ENCODE data around the gene PDGFD.

The PDGFD gene

DNA sequence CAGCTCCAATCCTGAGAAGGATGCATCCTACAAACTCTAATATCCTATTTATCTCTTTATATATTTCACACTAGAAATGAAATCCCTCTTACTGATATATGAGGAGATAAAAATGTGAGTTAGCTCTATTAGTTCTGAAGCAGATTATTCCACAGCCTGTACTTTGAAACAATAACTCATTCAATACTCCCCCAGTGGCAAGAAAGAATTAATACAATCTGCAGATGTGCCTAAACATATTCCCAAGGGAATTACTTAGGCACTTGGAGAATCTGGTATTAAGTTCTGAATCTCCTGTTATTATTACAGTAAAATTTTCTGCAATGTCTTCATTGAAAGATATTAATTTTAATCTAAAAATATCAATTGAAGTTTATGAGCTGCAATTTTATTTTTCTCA, 68.2 kb downstream of the PDGFD start:
- DNase-seq (ENCODE audit: low spot score) (no peak), FAIRE-seq (no peak)

DNA sequence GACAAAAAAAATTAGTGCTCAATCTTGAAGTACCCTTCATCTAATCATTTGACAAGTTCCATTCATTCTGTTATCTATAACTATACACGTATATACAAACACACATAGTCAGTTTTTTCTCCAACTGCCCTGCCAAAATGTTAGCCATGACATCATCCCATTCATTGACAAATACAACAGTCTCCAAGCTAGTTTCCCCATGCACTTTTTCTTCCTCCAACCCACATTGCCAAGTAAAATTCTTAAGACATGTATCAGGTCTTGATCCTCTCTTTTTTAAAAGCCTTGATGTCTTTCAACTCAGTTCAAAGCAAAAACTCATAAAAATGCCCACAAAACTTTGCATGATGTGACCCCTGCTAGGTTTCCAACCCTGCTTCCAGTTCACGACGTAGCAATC, 69.4 kb downstream of the PDGFD start:
- DNase-seq (ENCODE audit: low spot score) (no peak), FAIRE-seq (no peak)

DNA sequence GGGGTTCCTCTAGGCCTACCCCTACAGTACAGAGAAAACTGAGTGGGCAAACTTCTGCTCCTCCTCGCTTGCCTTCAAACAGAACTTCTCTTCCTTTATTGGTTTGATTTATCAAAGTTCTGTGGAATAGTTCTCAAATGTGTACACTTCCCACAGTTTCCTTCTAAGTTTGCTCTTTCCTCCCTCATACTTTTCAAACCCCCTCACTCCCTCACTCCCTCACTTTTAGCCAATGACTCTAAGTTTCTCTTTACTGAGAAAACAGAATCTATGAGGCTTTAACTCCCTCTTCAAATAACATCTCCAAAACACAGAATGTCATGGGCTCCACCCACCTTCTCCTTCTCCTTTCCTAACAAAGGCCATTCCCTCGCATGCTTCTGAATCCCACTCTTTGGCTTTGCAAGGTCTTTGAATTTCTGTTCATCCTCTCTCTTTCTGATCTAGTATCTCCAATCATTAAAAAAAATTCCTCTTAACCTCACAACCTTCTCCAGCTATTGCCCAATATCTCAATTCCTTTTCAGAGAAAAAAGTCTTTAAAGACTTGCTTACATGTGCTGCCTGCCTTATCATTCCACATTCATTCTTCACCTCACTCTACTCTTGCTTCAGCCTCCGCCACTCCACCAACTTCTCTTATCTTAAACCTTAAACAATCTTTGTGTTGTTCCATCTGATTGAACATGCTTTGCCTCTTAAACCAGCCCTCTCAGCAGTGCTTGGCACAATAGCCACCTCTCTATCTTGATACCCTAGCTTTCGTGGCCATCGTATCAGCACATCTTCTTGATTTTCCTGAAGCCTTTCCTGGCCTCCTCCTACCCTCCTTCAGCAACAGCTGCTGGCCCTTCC, 70.3 kb downstream of the PDGFD start:
- no peak for FAIRE-seq
- DNase-seq (ENCODE audit: low spot score) = no peak

DNA sequence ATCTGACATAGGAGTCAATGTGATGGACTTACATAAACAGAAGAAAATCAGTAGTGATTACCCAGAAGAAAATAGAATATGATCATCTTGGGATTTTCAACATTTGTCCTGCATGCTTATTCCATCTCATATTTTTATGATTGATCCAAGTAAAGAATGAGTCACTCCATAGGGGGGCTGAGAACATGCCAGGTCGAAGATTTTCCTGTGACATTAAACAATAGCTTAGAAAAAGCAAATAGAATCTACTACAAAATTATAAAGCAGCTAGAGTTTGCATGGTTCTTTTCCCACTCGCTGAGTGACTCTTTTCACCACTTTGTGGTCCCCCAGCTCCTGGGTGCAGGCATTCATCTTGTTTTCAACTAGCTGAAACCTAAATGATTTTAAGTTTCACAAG, 71.2 kb downstream of the PDGFD start:
- FAIRE-seq (no peak), DNase-seq (ENCODE audit: low spot score) (no peak)

DNA sequence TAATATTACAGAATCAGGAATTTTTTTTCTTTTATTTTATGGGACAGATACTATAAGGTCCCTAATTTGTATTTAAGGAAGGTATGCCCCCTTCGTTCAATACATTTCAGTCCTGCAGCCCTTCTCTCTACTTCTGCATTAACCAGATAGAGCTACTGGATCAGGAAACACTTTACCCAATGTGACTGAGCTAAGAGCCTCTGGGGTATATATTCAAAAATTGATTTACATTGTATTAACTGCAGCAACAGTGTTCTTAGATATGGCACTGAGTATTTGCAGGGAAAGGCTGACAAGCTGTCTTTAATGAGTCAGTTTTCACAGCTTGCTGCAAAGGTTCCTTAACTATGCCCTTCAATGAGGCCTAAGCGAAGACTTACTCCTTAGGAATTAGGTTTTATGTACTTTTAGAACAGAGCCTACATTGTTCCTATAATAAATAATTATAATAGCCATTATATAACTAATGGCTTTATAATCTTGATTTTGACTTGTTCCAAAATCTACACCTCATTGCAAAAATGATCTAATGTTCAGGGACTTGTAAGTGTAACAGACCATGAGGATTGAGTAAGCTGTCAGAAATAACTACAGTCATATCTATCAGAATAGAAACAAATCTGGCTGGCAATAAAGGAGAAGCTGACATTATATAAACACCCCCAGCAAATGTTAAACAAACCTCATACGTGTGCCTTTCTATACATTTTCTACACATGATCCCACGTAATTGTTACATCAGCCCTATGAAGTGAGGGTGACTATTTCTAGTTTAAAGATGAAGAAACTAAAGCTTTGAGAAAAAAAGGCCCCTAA, 72.5 kb downstream of the PDGFD start:
- no peak for FAIRE-seq

DNA sequence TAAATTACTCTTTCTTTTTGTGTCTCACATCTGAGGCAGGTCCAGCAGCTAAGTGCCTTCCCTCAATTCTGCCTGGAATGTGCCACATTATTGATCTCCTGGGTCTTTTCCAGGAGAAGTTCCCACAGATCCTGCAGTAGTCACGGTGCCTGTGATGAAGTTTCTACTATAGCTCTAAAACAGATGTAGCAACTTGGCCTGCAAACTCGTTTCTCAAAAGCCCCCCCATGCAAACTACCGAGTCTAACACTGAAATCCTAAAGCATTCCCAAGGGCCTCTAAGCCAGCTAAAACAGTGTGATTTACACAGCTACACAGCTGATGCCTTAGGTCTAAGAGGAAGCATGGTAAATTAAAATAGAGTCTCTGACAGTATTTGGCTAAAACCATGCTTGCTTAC, 73.2 kb downstream of the PDGFD start:
- DNase-seq (ENCODE audit: low spot score) = no peak

More for the DNA sequence above, 72.5 kb downstream of the PDGFD start:
- no peak for DNase-seq (ENCODE audit: low spot score)

DNA sequence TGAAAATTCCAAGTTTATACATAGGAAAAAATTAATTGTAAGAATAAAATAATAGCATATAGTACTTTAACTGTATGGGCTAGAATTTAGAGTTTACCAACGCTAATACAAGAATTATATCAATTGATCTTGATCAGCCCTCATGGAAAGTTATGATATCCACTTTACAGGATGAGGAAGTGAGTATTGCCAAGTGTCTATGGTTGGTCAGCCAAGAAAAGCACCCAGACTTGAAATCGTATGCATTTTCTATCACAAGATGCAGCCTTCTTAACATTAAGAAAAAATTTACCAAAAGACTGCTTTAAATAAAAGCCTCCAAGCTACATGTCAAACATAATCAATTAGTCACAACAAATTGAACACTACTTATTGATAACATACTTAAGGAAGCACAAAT, 74.5 kb downstream of the PDGFD start:
- DNase-seq (ENCODE audit: low spot score) (no peak), FAIRE-seq (no peak)

More for the DNA sequence above, 73.2 kb downstream of the PDGFD start:
- no peak for FAIRE-seq

DNA sequence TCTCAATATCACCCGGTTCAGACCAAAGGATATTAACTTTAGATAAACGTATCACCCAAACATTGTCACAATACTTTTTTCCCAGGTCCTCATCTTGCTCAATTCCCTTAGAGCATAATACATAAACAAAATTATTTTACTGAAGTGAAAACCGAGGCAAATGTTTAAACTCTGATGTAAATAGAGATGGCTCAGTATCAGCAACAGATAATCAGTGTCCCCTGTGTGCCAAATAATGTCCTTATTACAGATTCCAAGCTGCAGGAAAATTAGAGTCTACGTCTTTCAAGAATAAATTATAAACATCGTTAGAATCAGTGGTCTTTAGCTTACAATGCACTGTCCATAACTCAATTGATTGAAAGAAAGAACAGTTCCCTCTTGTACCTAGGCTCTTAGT, 77.3 kb downstream of the PDGFD start:
- FAIRE-seq = no peak
- DNase-seq (ENCODE audit: low spot score) = no peak

DNA sequence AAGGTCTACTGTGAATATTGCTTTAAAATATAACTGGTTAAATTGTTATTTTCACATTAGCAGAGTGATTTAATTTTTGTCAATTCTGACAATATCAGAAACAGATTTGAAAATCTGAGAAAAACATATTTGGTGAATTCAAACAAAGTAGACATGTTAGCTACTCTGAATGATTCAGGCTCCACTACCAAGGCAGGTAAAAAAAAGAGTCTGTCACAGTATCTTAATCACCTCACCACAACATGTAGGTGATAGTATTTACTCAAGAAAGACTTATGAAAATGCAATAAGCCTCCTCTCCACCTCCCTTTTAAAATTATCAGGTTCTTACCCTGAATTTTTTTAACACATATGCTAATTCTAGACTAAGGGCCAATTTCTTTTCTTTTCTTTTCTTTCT, 85.0 kb downstream of the PDGFD start:
- DNase-seq (ENCODE audit: low spot score) (no peak), FAIRE-seq (no peak)

DNA sequence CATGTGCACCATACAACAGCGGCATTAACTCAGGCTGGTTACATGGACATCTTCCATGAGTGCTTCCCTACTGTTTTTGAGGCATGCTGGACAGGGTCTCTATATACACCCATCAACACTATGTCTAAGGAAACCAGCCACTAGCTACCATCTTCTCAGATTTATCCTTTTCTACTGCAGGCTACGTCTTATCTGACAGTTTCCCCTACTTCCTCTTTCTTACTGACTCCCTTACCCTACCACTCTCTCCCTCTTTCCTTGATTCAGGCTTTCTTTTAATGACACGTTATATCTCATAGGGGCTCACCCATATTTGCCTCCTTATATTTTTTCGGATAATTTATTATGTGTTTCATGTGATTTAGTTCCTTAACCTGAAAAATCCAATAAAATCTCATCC, 85.7 kb downstream of the PDGFD start:
- DNase-seq (ENCODE audit: low spot score) (no peak), FAIRE-seq (no peak)

DNA sequence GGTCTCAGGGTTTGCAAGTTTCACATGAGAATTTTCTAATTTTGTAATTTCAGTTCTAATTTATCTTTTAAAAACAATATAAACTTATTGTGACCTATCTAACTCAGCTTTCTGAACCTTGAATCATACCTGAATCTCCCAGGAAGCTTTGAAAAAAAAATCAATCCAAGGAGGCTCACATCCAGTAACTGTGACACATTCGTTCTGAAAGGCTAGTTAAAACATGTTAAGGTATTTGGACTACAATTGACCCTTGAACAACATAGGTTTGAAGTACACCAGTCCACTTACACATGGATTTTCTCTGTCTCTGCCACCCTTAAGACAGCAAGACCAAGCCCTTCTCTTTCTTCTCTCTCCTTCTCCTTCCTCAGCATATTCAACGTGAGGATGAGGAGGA, 87.5 kb downstream of the PDGFD start:
- no peak for FAIRE-seq
- DNase-seq (ENCODE audit: low spot score) = no peak

DNA sequence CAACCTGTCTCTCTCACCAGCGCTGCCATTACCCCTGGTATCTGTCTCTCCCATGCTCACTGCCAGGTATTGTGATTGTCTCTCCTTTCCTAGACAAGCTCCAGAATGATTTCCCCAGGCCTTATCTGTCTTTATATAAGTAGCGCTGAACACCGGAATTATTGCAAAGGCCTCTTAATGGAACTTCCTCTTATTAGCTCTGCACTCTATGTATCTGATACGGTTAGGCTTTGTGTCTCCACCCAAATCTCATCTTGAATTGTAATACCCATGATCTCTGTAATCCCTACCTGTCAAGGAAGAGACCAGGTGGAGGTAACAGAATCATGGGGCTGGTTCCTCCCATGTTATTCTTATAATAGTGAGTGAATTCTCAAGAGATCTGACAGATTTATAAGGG, 88.2 kb downstream of the PDGFD start:
- DNase-seq (ENCODE audit: low spot score) (no peak), FAIRE-seq (no peak)

DNA sequence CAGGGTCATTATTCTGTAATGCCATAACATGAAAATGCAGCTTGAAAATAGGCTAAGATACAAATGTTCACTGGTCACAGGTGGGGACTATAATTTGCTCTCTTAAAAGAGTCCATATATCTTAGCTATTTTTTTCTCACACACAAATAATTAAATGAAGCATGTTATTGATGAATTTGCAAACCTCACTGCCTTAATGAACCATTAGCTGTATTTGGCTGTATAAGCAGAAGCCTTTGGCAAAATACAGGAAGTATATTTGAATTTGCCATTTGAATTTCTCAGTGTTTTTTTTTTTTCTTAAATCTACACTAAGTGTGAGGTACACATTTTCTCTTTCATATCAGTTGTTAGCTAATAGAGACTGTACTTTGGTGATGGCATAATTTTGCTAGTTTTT, 88.9 kb downstream of the PDGFD start:
- DNase-seq (ENCODE audit: low spot score) = no peak
- no peak for FAIRE-seq

DNA sequence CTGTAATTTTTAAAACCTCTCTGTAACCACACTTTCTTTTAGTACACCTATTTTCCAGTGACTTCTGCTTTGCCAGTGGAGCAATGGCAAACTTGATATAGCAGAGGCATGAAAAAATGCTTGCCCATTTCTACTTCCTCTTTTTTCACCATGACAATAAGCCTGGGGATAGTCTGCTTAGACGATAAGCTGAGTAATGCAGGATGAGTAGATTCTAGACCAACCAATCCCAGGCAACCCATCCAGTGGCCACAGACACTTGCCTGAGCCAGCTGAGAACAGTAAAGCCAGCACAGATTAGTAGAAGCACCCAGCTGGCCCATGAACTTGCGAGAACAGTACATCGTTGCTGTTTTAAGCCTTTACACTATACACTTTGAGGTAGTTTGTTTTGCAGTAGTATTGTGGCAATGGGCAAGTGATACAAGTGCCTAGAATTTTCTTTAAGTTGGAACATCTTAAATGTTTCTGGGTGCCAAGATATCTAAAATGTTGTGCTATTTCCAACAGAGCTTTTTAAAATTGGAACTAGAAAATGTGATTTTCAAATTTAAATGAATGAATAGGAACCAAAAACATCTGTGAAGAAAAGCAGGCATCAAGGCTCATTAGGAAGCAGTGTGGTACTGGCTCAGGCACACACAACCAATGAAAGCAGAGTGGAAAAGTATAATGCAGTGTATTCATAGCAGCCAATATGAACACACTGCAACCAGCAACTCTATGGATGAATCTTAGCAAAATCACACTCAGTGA, 89.8 kb downstream of the PDGFD start:
- no peak for FAIRE-seq
- peak; percentile 6 for DNase-seq (ENCODE audit: low spot score)

DNA sequence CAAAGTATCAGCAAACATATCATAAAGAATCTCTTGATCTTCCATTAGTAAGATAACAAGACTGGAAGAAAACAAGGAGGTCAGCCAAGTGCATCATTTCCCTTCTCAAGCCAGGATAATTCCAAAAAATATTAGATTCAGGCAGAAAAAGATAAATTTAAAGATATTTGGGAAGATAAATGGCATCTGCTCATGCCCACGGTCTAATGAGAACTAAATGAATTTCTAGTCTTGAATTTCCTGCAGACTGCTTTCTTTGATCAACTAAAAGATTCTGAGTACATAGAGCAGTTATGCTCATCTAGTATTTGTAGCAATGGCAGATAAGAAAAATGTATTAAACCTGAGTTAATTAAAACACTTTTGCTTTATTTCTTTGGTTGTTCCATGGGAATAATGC, 96.4 kb downstream of the PDGFD start:
- FAIRE-seq = no peak
- no peak for DNase-seq (ENCODE audit: low spot score)

DNA sequence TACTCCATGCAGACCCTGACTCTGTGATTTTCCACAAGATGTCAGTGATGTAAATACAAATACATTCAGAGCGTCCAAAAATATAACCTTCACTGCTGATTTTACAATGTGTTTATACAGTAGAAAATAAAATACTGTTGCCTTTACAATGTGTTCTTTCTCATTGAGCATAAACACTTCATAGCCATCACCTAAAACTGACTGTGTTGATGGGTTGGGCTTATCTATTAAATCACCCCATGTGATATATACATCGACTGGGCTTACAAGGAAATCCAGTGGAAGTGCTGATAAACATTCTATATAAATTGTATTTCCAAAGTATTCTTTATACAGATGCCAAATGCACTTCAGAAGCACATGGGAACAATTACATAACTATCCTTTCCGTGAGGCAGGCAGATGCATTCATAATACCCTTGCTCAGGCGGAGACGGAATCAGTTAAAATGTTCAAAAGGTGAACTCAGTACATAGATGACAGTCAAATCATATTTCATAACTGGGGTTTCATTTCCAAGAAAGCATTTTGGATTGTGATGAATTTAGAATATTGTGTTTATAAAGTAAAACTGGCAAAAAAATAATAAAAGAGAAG, 99.8 kb downstream of the PDGFD start:
- DNase-seq (ENCODE audit: low spot score) = no peak
- FAIRE-seq = no peak

DNA sequence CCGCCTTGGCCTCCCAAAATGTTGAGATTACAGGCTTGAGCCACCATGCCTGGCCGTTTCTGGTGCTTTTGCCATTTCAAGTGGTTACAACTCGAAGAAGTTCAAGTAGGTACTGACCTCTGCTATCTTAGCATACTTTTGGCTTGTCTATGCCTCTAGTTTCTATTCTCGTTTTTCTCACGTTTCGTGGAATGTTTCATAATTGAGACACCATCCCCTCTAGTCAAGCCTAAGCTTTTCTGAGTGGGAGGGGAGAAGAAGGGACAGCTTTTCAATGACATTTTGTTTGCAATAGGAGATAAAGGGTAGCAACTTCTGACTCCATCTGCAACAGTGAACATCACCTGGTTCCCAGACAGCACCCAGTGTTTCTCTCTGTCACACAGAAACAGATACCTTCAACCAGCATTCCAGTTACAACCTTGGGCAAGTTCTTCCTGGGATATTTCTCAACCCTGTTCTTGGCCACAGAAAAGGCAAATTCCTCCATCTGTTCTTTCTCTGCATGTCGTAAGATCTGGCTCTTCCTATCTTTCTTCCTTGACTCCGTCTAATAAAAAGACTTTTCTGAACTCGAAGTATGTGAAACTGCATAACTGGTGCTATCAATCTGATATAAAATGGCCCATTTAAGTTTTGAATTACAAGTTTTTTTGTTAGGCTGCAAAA, 102.0 kb downstream of the PDGFD start:
- FAIRE-seq (no peak), DNase-seq (ENCODE audit: low spot score) (no peak)

DNA sequence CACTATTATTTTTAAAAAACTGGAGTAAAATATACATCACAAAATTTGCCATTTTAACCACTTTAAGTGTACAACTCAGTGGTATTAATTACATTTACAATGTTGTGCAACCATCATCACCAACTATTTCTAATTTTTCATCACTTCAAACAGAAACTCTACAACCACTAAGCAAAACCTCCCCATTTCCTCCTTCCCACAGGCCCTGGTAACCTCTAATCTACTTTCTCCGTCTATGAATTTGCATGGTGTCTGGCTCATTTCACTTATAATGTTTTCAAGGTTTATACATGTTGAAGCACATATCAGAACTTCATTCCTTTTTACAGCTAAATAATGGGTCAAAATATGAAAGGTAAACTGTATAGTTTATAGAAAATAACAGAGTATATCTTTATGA, 103.1 kb downstream of the PDGFD start:
- DNase-seq (ENCODE audit: low spot score) = no peak
- no peak for FAIRE-seq

DNA sequence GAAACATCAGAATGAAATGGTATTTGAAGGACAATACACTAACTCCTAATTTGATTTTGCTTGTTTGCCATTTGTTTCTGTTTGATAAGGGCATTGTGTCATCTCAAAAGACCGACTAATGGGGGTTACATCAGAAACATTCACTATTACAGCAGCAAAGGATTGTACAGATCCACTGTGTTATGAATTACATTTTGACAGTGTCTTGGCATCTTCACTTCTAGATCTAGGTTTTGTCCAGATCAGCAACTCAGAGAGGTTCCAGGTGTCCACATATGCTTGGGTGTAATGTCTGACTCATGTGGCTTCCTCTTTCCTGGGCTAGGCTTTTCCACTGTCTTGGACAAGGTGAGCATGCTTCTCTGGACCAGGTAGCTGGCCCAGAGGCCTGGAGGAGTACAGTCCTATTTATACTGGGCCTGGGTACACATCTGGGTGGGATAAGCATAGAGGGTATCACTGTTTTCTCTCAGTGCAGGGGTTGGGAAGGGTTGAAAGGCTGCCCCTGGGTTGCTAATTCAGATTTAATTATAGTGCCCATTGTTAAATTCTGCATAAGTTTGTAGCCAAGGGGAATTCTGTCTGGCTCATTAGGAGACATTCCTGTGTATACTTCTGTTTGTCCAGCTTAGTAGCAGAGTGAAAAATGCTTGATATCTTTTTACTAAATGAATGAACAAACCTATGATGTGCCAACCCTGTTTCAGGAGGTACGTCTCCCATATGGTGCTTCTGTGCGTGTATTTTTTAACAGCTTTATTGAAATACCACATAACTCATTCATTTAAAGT, 103.7 kb downstream of the PDGFD start:
- DNase-seq (ENCODE audit: low spot score) (no peak), FAIRE-seq (no peak)

DNA sequence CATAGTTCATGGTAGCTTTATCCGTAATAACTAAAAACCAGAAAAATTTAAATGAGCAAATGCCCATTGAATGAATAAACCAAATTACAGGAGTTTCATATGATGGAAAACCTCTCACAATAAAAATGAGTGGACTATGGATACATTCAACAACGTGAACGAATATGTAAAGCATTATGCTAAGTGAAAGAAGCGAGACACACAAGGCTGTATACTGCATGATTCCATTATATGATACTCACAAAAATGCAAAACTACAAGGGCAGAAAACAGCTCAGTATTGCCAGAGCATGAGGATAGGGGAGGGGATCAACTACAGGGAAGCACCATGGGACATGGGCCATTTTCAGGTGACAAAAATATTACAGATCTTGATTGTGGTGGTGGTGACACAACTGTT, 105.3 kb downstream of the PDGFD start:
- DNase-seq (ENCODE audit: low spot score) = no peak
- no peak for FAIRE-seq

All from urothelium cell line (cell line).